Fibroblast of skin of right biceps (primary cell): Measurements from ENCODE around the gene NTN1.
A peak's percentile ranks its signal among the peaks of the same experiment; 100 is the strongest.

Experiments used
- DNase-seq: peaks from one replicate; pipeline ENCODE4 v3.0.0-alpha.2; 2013

NTN1 gene

GRCh38 chr17:9170336-9170735 lies 149.0 kb downstream of the NTN1 start:
- DNase-seq, result no peak

- DNase-seq, result no peak
Measured at GRCh38 chr17:9170853-9171252, 149.5 kb downstream of the NTN1 start.

GRCh38 chr17:9173386-9173983 lies 152.2 kb downstream of the NTN1 start:
- no peak for DNase-seq

GRCh38 chr17:9174312-9174711 lies 153.0 kb downstream of the NTN1 start:
- DNase-seq, result no peak

GRCh38 chr17:9174779-9175574 lies 153.7 kb downstream of the NTN1 start:
- no peak for DNase-seq

- DNase-seq, result no peak
Measured at GRCh38 chr17:9175700-9176467, 154.6 kb downstream of the NTN1 start.

GRCh38 chr17:9177212-9177611 lies 155.9 kb downstream of the NTN1 start:
- DNase-seq, result no peak

- no peak for DNase-seq
Measured at GRCh38 chr17:9178319-9178718, 157.0 kb downstream of the NTN1 start.

- no peak for DNase-seq
Measured at GRCh38 chr17:9179602-9180001, 158.3 kb downstream of the NTN1 start.

- DNase-seq, result no peak
Measured at GRCh38 chr17:9181640-9182039, 160.3 kb downstream of the NTN1 start.

- DNase-seq, result no peak
Measured at GRCh38 chr17:9183306-9183705, 162.0 kb downstream of the NTN1 start.

GRCh38 chr17:9185142-9185541 lies 163.8 kb downstream of the NTN1 start:
- no peak for DNase-seq

GRCh38 chr17:9185688-9186284 lies 164.5 kb downstream of the NTN1 start:
- no peak for DNase-seq

- DNase-seq, result no peak
Measured at GRCh38 chr17:9187828-9188227, 166.5 kb downstream of the NTN1 start.

- DNase-seq, result no peak
Measured at GRCh38 chr17:9188367-9188766, 167.1 kb downstream of the NTN1 start.

GRCh38 chr17:9189870-9190269 lies 168.6 kb downstream of the NTN1 start:
- DNase-seq, result no peak

- DNase-seq, result peak; percentile 32
Measured at GRCh38 chr17:9192010-9192409, 170.7 kb downstream of the NTN1 start.

GRCh38 chr17:9195411-9195810 lies 174.1 kb downstream of the NTN1 start:
- no peak for DNase-seq

- DNase-seq, result no peak
Measured at GRCh38 chr17:9195961-9196670, 174.8 kb downstream of the NTN1 start.

GRCh38 chr17:9199571-9200551 lies 178.6 kb downstream of the NTN1 start:
- DNase-seq, result peak; percentile 16

- DNase-seq, result no peak
Measured at GRCh38 chr17:9200699-9201359, 179.5 kb downstream of the NTN1 start.
